PC-3 (cell line): ENCODE results near the gene PRDM5. TPM values are rescaled to one million over a fixed set of nuclear protein-coding genes. Genes with fewer than 3 reads are reported as not detected.
"Not testable (repeated sequence)": the region's sequence is repeated elsewhere in the genome, so short reads cannot be mapped to it uniquely, and the experiment has no call there.

Source experiments
- ATAC-seq: fragments of 200-7000 bp; cut with Tn5 transposase; 2 replicates; pipeline ENCODE4 v1.9.1; 2020; ENCODE audit warnings: mild to moderate bottlenecking, moderate library complexity
- BruUV-seq: library from RNA; stranded (reverse); fragments of 400-500 nt; replicated peaks from 2 replicates; lab custom pipeline; 2021; lab: Mats Ljungman, UMichigan
- CTCF ChIA-PET: fragments of 300-600 bp; sonication (Branson Sonifier 250); formaldehyde crosslinking; loops from one replicate; lab custom pipeline; 2022; ENCODE audit warnings: antibody characterized with exemption; lab: Charles Lee
- POLR2A ChIA-PET: fragments of 300-600 bp; sonication (Branson Sonifier 250); formaldehyde crosslinking; loops from one replicate; lab custom pipeline; 2022; ENCODE audit warnings: antibody characterized with exemption; ENCODE audit not compliant: unreplicated experiment; lab: Charles Lee
- DNase-seq: peaks from one replicate; pipeline ENCODE4 v3.0.0-alpha.2; 2015
- H2AFZ ChIP-seq: fragments of 300-600 bp; sonication (generic); 2 replicates; pipeline ENCODE4 v1.6.0; 2016; ENCODE audit warnings: antibody characterized with exemption, low read length
- H3F3A ChIP-seq: fragments of 300-600 bp; sonication (generic); one replicate; pipeline ENCODE4 v1.6.0; 2017; ENCODE audit warnings: antibody characterized with exemption, low read length, control low read depth, mild to moderate bottlenecking; ENCODE audit not compliant: unreplicated experiment
- H3K27ac ChIP-seq: fragments of 300-600 bp; sonication (generic); 2 replicates; pipeline ENCODE4 v1.5.1; 2016; ENCODE audit warnings: mild to moderate bottlenecking, low read length
- H3K27me3 ChIP-seq: fragments of 300-600 bp; sonication (generic); 2 replicates; pipeline ENCODE4 v1.6.1; 2016; ENCODE audit warnings: low read length, mixed read lengths
- H3K36me3 ChIP-seq: fragments of 300-600 bp; sonication (generic); 2 replicates; pipeline ENCODE4 v1.6.1; 2016; ENCODE audit warnings: low read depth, mixed run types, low read length, mixed read lengths
- H3K4me1 ChIP-seq: fragments of 300-600 bp; sonication (generic); 2 replicates; pipeline ENCODE4 v1.5.1; 2016; ENCODE audit warnings: low read length; ENCODE audit not compliant: insufficient read depth
- H3K4me2 ChIP-seq: fragments of 300-600 bp; sonication (generic); 2 replicates; pipeline ENCODE4 v1.6.0; 2016; ENCODE audit warnings: low read length
- H3K4me3 ChIP-seq: fragments of 300-600 bp; sonication (generic); 2 replicates; pipeline ENCODE4 v1.5.1; 2016; ENCODE audit warnings: mild to moderate bottlenecking, low read length, mixed read lengths
- H3K79me2 ChIP-seq: fragments of 300-600 bp; sonication (generic); 2 replicates; pipeline ENCODE4 v1.6.1; 2017; ENCODE audit warnings: low read length, mixed read lengths
- H3K9ac ChIP-seq: fragments of 300-600 bp; sonication (generic); 2 replicates; pipeline ENCODE4 v1.6.0; 2016; ENCODE audit warnings: mild to moderate bottlenecking, low read length
- H3K9me2 ChIP-seq: fragments of 300-600 bp; sonication (generic); replicated peaks from 2 replicates; pipeline ENCODE4 v1.6.1; 2016; ENCODE audit warnings: mixed run types, low read length, mixed read lengths
- H3K9me3 ChIP-seq: fragments of 300-600 bp; sonication (generic); 2 replicates; pipeline ENCODE4 v1.6.1; 2016; ENCODE audit warnings: low read length, mixed read lengths
- H4K20me1 ChIP-seq: fragments of 300-600 bp; sonication (generic); 2 replicates; pipeline ENCODE4 v1.6.1; 2016; ENCODE audit warnings: low read length, mixed read lengths
- EZH2 ChIP-seq: fragments of 300-600 bp; sonication (generic); IDR thresholded peaks from one replicate; pipeline ENCODE4 v1.6.1; 2017; ENCODE audit warnings: antibody characterized with exemption, mild to moderate bottlenecking, low read length; ENCODE audit not compliant: unreplicated experiment
- EZH2phosphoT487 ChIP-seq: fragments of 300-600 bp; sonication (generic); IDR thresholded peaks from 2 replicates; pipeline ENCODE4 v1.6.1; 2018; ENCODE audit warnings: mild to moderate bottlenecking, antibody characterized with exemption, low read length, borderline replicate concordance
- intact Hi-C: fragments of 100-400 bp; cut with micrococcal nuclease; formaldehyde crosslinking; loops from 2 replicates; pipeline ENCODE4 v1.9.0; 2023
- total RNA-seq: library from RNA; depleted of rRNA; stranded (reverse); fragments of >200 nt; gene quantifications from 2 replicates; pipeline ENCODE4 v1.2.3, GENCODE V29; 2014
- TF ChIP-seq, protein P1 (sequence below): fragments of 300-600 bp; sonication (generic); conservative IDR thresholded peaks from 2 replicates; pipeline ENCODE4 v1.5.1; 2017; ENCODE audit warnings: antibody characterized with exemption, low read depth, mild to moderate bottlenecking, low read length

Gene PRDM5
- total RNA-seq, 1 experiment from 2014 or later, result 2.4 TPM

DNA sequence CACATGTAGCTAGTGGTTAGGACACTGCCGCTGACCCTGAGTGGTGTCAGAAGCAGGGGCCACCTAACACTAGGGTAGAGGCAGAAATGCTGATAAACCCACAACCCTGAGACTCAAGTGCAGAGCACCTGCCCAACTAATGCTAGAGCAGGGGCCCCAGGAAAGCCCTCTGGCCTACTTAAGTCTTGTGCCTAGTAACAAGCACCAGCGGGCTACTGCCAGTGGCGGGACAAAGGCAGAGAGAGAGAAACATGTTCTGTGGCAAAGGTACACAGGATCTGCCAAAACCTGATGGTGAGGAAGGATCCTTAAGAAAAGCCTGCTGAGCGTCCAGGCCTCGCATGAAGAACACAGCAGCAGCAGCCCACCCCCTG lies 172.4 kb downstream of the PRDM5 start:
- no peaks in the 10 kb centered on the region for H3K36me3 ChIP-seq
- POLR2A ChIA-PET, result no interaction called here
- TF ChIP-seq EZH2 (no peak), EZH2phosphoT487 (no peak)
- TF ChIP-seq, protein P1, sequence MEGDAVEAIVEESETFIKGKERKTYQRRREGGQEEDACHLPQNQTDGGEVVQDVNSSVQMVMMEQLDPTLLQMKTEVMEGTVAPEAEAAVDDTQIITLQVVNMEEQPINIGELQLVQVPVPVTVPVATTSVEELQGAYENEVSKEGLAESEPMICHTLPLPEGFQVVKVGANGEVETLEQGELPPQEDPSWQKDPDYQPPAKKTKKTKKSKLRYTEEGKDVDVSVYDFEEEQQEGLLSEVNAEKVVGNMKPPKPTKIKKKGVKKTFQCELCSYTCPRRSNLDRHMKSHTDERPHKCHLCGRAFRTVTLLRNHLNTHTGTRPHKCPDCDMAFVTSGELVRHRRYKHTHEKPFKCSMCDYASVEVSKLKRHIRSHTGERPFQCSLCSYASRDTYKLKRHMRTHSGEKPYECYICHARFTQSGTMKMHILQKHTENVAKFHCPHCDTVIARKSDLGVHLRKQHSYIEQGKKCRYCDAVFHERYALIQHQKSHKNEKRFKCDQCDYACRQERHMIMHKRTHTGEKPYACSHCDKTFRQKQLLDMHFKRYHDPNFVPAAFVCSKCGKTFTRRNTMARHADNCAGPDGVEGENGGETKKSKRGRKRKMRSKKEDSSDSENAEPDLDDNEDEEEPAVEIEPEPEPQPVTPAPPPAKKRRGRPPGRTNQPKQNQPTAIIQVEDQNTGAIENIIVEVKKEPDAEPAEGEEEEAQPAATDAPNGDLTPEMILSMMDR, result no peak
- no peak overlapping the region for H3K9ac ChIP-seq
- no peaks in the 10 kb centered on the region for H3K27me3 ChIP-seq
- no peaks in the 10 kb centered on the region for H3K79me2 ChIP-seq
- H3K27ac ChIP-seq, result no peak overlapping the region
- no peaks in the 10 kb centered on the region for H3K9me2 ChIP-seq
- DNase-seq, result no peak
- H3K4me2 ChIP-seq, result no peak overlapping the region
- no peaks in the 10 kb centered on the region for H3K4me1 ChIP-seq
- H3K9me3 ChIP-seq, result no peaks in the 10 kb centered on the region
- no peaks in the 10 kb centered on the region for H4K20me1 ChIP-seq
- CTCF ChIA-PET, result no interaction called here
- no TSS peak for BruUV-seq
- H3F3A ChIP-seq, result no peaks in the 10 kb centered on the region
- H3K4me3 ChIP-seq, result no peak overlapping the region
- intact Hi-C loops, result no loop called here
- no peak for ATAC-seq
- H2AFZ ChIP-seq, result no peak overlapping the region

DNA sequence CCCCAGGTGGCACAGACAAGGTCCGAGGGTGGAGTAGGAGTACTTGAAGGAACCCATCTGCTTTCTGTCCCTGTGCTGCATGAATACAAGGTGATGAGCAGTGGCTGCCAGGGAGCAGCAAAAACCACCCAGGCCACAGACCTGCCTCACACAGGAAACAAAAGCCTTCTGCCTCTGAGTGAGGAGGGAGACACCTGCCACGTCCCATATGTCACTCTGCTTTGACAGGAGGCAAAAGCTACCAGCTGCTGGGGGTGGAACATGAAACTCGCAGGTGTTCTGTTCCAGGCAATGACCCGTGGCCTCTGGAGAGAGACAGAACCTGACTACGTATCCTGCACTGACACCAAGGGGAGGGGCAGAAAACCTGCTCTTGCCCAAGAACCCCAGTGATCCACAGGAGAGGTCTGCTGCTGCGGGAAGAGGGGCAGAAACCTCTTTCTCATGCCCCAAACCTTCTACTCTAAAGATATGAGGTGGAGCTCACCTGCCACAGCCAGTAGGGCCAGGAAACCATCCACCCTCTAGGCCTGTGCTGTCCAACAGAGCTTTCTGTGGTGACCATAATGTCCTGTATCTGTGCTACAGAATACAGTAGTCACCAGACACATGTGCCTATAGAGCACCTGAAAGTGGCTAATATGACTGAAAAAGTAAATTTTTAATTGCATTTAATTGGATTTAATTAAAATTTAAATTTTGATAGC lies 172.9 kb downstream of the PRDM5 start:
- no peak for DNase-seq
- no peak for TF ChIP-seq EZH2phosphoT487
- TF ChIP-seq, protein P1, result no peak
- no peak for TF ChIP-seq EZH2
- POLR2A ChIA-PET, result no interaction called here
- intact Hi-C loops, result no loop called here
- no peak overlapping the region for H3K27ac ChIP-seq
- no peak overlapping the region for H3K4me3 ChIP-seq
- H2AFZ ChIP-seq, result no peak overlapping the region
- BruUV-seq, result no TSS peak
- H3K79me2 ChIP-seq, result no peaks in the 10 kb centered on the region
- H3K27me3 ChIP-seq, result no peaks in the 10 kb centered on the region
- H3K9me2 ChIP-seq, result no peaks in the 10 kb centered on the region
- H3K9ac ChIP-seq, result no peak overlapping the region
- no peaks in the 10 kb centered on the region for H3K4me1 ChIP-seq
- CTCF ChIA-PET, result no interaction called here
- H3F3A ChIP-seq, result no peaks in the 10 kb centered on the region
- H4K20me1 ChIP-seq, result no peaks in the 10 kb centered on the region
- H3K9me3 ChIP-seq, result no peaks in the 10 kb centered on the region
- no peaks in the 10 kb centered on the region for H3K36me3 ChIP-seq
- H3K4me2 ChIP-seq, result no peak overlapping the region
- no peak for ATAC-seq

DNA sequence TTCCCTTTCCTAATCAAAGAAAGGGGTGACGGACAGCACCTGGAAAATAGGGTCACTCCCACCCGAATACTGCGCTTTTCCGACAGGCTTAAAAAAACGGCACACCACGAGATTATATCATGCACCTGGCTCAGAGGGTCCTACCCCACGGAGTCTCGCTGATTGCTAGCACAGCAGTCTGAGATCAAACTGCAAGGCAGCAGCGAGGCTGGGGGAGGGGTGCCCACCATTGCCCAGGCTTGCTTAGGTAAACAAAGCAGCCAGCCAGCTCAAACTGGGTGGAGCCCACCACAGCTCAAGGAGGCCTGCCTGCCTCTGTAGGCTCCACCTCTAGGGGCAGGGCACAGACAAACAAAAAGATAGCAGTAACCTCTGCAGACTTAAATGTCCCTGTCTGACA lies 180.9 kb downstream of the PRDM5 start:
- intact Hi-C loops, H3K27me3 ChIP-seq, H2AFZ ChIP-seq, BruUV-seq, H4K20me1 ChIP-seq, DNase-seq, H3K9me3 ChIP-seq, H3K9ac ChIP-seq, H3K79me2 ChIP-seq, CTCF ChIA-PET, H3K4me1 ChIP-seq, H3K4me2 ChIP-seq, H3K9me2 ChIP-seq, ATAC-seq, H3K27ac ChIP-seq, H3K36me3 ChIP-seq, H3F3A ChIP-seq, H3K4me3 ChIP-seq, POLR2A ChIA-PET: not testable (repeated sequence)
